ENCODE results near the gene CYP2W1. TPM values are rescaled to one million over a fixed set of nuclear protein-coding genes. Genes with fewer than 3 reads are reported as not detected.

CYP2W1 gene
- total RNA-seq, 1 experiment from 2014 or later: not detected

GRCh38 chr7:969403-969802 lies 13.6 kb upstream of the CYP2W1 start:
- CTCF ChIA-PET: no interaction called here
- Mint-ChIP-seq H3K4me3 (no peak overlapping the region), H3K9me3 (no peaks in the 10 kb centered on the region), H3K27me3 (ENCODE audit: low read depth) (no peaks in the 10 kb centered on the region), H3K36me3 (peaks cover 43% of the 10 kb centered on the region), H3K4me1 (peaks cover 5% of the 10 kb centered on the region; the same call in 1 of the 2 replicates), H3K27ac (no peak overlapping the region)
- POLR2A ChIA-PET: no interaction called here
- DNase-seq (ENCODE audit: low spot score): no peak
- ATAC-seq: no peak
- TF ChIP-seq NR3C1 (CRISPR knock-in tag; conservative IDR thresholded peaks at IDR 0.05; ENCODE audit: low read depth) (no peak), ZNF425 (CRISPR knock-in tag; conservative IDR thresholded peaks at IDR 0.05) (no peak), SMAD4 (CRISPR knock-in tag; IDR thresholded peaks at IDR 0.05) (no peak), ZNF263 (CRISPR knock-in tag; IDR thresholded peaks at IDR 0.05; ENCODE audit: low read depth) (no peak), ZNF416 (CRISPR knock-in tag; IDR thresholded peaks at IDR 0.05) (no peak), E2F4 (CRISPR knock-in tag; IDR thresholded peaks at IDR 0.05; ENCODE audit: borderline replicate concordance, low read depth) (no peak), NFYB (CRISPR knock-in tag; conservative IDR thresholded peaks at IDR 0.05; ENCODE audit: low read depth) (no peak), PREB (CRISPR knock-in tag; IDR thresholded peaks at IDR 0.05; ENCODE audit: borderline replicate concordance) (no peak), MAX (CRISPR knock-in tag; IDR thresholded peaks at IDR 0.05) (no peak), JUN (CRISPR knock-in tag; IDR thresholded peaks at IDR 0.05) (no peak), GABPB1 (CRISPR knock-in tag; IDR thresholded peaks at IDR 0.05) (no peak), NR2C2 (CRISPR knock-in tag; IDR thresholded peaks at IDR 0.05) (no peak), ZNF512 (CRISPR knock-in tag; IDR thresholded peaks at IDR 0.05; ENCODE audit: borderline replicate concordance) (no peak), GRHL2 (CRISPR knock-in tag; IDR thresholded peaks at IDR 0.05; ENCODE audit: insufficient replicate concordance, severe bottlenecking) (no peak), CTCF (IDR thresholded peaks at IDR 0.05) (no peak), RELA (CRISPR knock-in tag; IDR thresholded peaks at IDR 0.05; ENCODE audit: borderline replicate concordance) (no peak), ATF1 (CRISPR knock-in tag; IDR thresholded peaks at IDR 0.05) (no peak), OVOL2 (CRISPR knock-in tag; IDR thresholded peaks at IDR 0.05; ENCODE audit: borderline replicate concordance) (no peak)

- H3K4me1 Mint-ChIP-seq: peaks cover 3% of the 10 kb centered on the region; the same call in 1 of the 2 replicates
- no peak overlapping the region for H3K27ac Mint-ChIP-seq
- no peaks in the 10 kb centered on the region for H3K9me3 Mint-ChIP-seq
- CTCF ChIA-PET: no interaction called here
- POLR2A ChIA-PET: interaction anchor here (0.7 kb wide), 1 partner anchor 509 kb away, joined by 4 read pairs; no protein-coding TSS in a partner anchor
- peaks cover 43% of the 10 kb centered on the region for H3K36me3 Mint-ChIP-seq
- H3K27me3 Mint-ChIP-seq (ENCODE audit: low read depth): no peaks in the 10 kb centered on the region
- DNase-seq (ENCODE audit: low spot score) (no peak), ATAC-seq (no peak)
- no peak overlapping the region for H3K4me3 Mint-ChIP-seq
- TF ChIP-seq ATF2 (CRISPR knock-in tag; IDR thresholded peaks at IDR 0.05; ENCODE audit: borderline replicate concordance, low read depth) (no peak), ATF6 (CRISPR knock-in tag; IDR thresholded peaks at IDR 0.05) (no peak), SMAD3 (CRISPR knock-in tag; IDR thresholded peaks at IDR 0.05; ENCODE audit: borderline replicate concordance) (no peak), SMAD4 (CRISPR knock-in tag; IDR thresholded peaks at IDR 0.05) (no peak), CBFB (CRISPR knock-in tag; IDR thresholded peaks at IDR 0.05; ENCODE audit: low read depth) (no peak), GTF2I (CRISPR knock-in tag; conservative IDR thresholded peaks at IDR 0.05) (no peak)
Observed at GRCh38 chr7:970744-971143, 12.2 kb upstream of the CYP2W1 start.
